Measurements from ENCODE around the gene APOA1.
"Not testable (repeated sequence)": the region's sequence is repeated elsewhere in the genome, so short reads cannot be mapped to it uniquely, and the experiment has no call there.

Gene APOA1

GRCh38 chr11:116808262-116809175 is 28.9 kb downstream of the APOA1 start:
- no peaks in the 10 kb centered on the region for H3K36me3 ChIP-seq (ENCODE audit: insufficient read depth, low read length)
- H3K9me3 ChIP-seq (ENCODE audit: insufficient read depth, low read depth, low read length), result no peaks in the 10 kb centered on the region
- H3K4me1 ChIP-seq (ENCODE audit: insufficient read depth, low read length), result no peaks in the 10 kb centered on the region
- H3K4me3 ChIP-seq (ENCODE audit: low read length), result no peak overlapping the region
- no peak overlapping the region for H3K27ac ChIP-seq (ENCODE audit: low read depth, low read length)
- 88% methylated on average over 13 of the region's 14 CpGs for WGBS
- no peaks in the 10 kb centered on the region for H3K27me3 ChIP-seq (ENCODE audit: insufficient read depth, low read length)
- H3K9ac ChIP-seq (ENCODE audit: low read depth, low read length), result no peak overlapping the region

- H3K36me3 ChIP-seq (ENCODE audit: insufficient read depth, low read length), result no peaks in the 10 kb centered on the region
- WGBS, result 86% methylated on average over 6 of the region's 6 CpGs
- no peaks in the 10 kb centered on the region for H3K27me3 ChIP-seq (ENCODE audit: insufficient read depth, low read length)
- H3K9me3 ChIP-seq (ENCODE audit: insufficient read depth, low read depth, low read length), result no peaks in the 10 kb centered on the region
- no peak overlapping the region for H3K9ac ChIP-seq (ENCODE audit: low read depth, low read length)
- H3K27ac ChIP-seq (ENCODE audit: low read depth, low read length), result no peak overlapping the region
- H3K4me1 ChIP-seq (ENCODE audit: insufficient read depth, low read length), result no peaks in the 10 kb centered on the region
- no peak overlapping the region for H3K4me3 ChIP-seq (ENCODE audit: low read length)
These were observed 29.7 kb downstream of the APOA1 start for GRCh38 chr11:116807601-116808261.

DNA sequence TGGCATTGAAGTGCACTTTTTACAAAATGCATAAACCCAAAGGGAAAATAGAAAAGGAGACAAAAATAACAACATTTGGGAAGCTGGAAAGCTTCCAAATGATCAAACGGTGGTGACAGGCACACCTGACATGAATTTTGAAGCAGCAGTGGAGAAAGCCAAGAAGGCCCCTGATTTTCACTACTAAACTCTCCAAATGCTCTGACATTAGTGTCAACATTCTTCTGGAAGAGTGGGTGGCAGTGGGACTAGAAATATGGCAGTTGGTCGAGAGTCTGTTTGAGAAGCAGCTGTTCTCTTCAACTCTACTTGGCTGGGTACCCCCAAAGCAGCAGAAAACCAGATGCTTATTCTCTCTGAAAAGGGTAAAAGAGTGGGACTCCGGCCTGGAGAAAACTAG is 33.4 kb downstream of the APOA1 start:
- H3K27me3 ChIP-seq (ENCODE audit: insufficient read depth, low read length), result no peaks in the 10 kb centered on the region
- 82% methylated on average over 3 of the region's 3 CpGs for WGBS
- no peaks in the 10 kb centered on the region for H3K4me1 ChIP-seq (ENCODE audit: insufficient read depth, low read length)
- no peaks in the 10 kb centered on the region for H3K36me3 ChIP-seq (ENCODE audit: insufficient read depth, low read length)
- no peak overlapping the region for H3K27ac ChIP-seq (ENCODE audit: low read depth, low read length)
- H3K9me3 ChIP-seq (ENCODE audit: insufficient read depth, low read depth, low read length), result no peaks in the 10 kb centered on the region
- no peak overlapping the region for H3K4me3 ChIP-seq (ENCODE audit: low read length)
- no peak overlapping the region for H3K9ac ChIP-seq (ENCODE audit: low read depth, low read length)

- H3K36me3 ChIP-seq (ENCODE audit: insufficient read depth, low read length); H3K4me3 ChIP-seq (ENCODE audit: low read length); H3K4me1 ChIP-seq (ENCODE audit: insufficient read depth, low read length); H3K27ac ChIP-seq (ENCODE audit: low read depth, low read length); H3K27me3 ChIP-seq (ENCODE audit: insufficient read depth, low read length); H3K9me3 ChIP-seq (ENCODE audit: insufficient read depth, low read depth, low read length); H3K9ac ChIP-seq (ENCODE audit: low read depth, low read length): not testable (repeated sequence)
These were observed 35.8 kb downstream of the APOA1 start for GRCh38 chr11:116801662-116802061.

- no peaks in the 10 kb centered on the region for H3K27me3 ChIP-seq (ENCODE audit: insufficient read depth, low read length)
- WGBS, result 91% methylated on average over 2 of the region's 2 CpGs
These were observed 36.8 kb downstream of the APOA1 start for GRCh38 chr11:116800610-116801009.

GRCh38 chr11:116798368-116798767 is 39.1 kb downstream of the APOA1 start:
- no peak overlapping the region for H3K27ac ChIP-seq (ENCODE audit: low read depth, low read length)

More at GRCh38 chr11:116800610-116801009, 36.8 kb downstream of the APOA1 start:
- H3K27ac ChIP-seq (ENCODE audit: low read depth, low read length), result no peak overlapping the region
- H3K9me3 ChIP-seq (ENCODE audit: insufficient read depth, low read depth, low read length), result no peaks in the 10 kb centered on the region
- no peak overlapping the region for H3K4me3 ChIP-seq (ENCODE audit: low read length)
- no peaks in the 10 kb centered on the region for H3K4me1 ChIP-seq (ENCODE audit: insufficient read depth, low read length)
- no peak overlapping the region for H3K9ac ChIP-seq (ENCODE audit: low read depth, low read length)
- H3K36me3 ChIP-seq (ENCODE audit: insufficient read depth, low read length), result no peaks in the 10 kb centered on the region

DNA sequence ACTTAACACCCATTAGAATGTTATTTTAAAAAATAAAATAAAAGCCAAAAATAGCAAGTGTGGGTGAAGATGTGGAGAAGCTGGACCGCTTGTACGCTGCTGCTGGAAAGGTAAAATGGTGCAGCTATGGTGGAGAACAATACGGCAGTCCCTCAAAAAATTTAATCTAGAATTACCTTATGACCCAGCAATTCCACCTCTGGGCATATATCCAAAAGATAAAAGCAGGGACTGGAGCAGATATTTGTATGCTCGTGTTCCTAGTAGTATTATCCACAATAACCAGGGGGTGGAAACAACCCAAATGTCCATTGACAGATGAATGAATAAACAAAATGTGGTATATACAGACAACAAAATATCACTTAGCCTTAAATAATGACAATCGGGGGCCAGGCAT is 39.6 kb downstream of the APOA1 start:
- no peak overlapping the region for H3K9ac ChIP-seq (ENCODE audit: low read depth, low read length)
- no peaks in the 10 kb centered on the region for H3K36me3 ChIP-seq (ENCODE audit: insufficient read depth, low read length)
- 94% methylated on average over 5 of the region's 5 CpGs for WGBS
- H3K4me1 ChIP-seq (ENCODE audit: insufficient read depth, low read length), result no peaks in the 10 kb centered on the region; the same call in 1 of the 2 replicates
- H3K27ac ChIP-seq (ENCODE audit: low read depth, low read length), result no peak overlapping the region
- no peaks in the 10 kb centered on the region for H3K27me3 ChIP-seq (ENCODE audit: insufficient read depth, low read length)
- H3K4me3 ChIP-seq (ENCODE audit: low read length), result no peak overlapping the region
- no peaks in the 10 kb centered on the region for H3K9me3 ChIP-seq (ENCODE audit: insufficient read depth, low read depth, low read length)

More at GRCh38 chr11:116798368-116798767, 39.1 kb downstream of the APOA1 start:
- H3K27me3 ChIP-seq (ENCODE audit: insufficient read depth, low read length), result no peaks in the 10 kb centered on the region
- no peaks in the 10 kb centered on the region for H3K36me3 ChIP-seq (ENCODE audit: insufficient read depth, low read length)
- no peaks in the 10 kb centered on the region for H3K4me1 ChIP-seq (ENCODE audit: insufficient read depth, low read length)
- 90% methylated on average over 5 of the region's 5 CpGs for whole genome bisulfite sequencing
- no peak overlapping the region for H3K9ac ChIP-seq (ENCODE audit: low read depth, low read length)
- no peak overlapping the region for H3K4me3 ChIP-seq (ENCODE audit: low read length)
- H3K9me3 ChIP-seq (ENCODE audit: insufficient read depth, low read depth, low read length), result no peaks in the 10 kb centered on the region

DNA sequence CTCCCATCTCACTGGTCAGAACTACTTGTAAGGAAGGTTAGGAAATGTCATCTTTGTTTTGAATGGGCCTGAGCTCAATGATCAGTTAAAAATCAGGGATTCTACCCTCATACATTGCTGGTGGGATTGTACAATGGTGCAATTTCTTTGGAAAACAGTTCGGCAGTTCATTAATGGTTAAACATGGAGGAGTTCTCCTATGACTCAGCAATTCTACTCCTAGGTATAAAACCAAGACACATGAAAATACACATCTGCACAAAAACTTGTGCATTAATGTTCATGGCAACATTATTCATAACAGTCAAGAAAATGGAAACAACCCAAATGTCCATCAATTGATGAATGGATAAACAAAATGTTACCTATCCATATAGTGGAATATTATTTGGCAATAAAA is 40.9 kb downstream of the APOA1 start:
- no peaks in the 10 kb centered on the region for H3K9me3 ChIP-seq (ENCODE audit: insufficient read depth, low read depth, low read length)
- H3K27me3 ChIP-seq (ENCODE audit: insufficient read depth, low read length), result no peaks in the 10 kb centered on the region
- H3K9ac ChIP-seq (ENCODE audit: low read depth, low read length), result no peak overlapping the region
- H3K36me3 ChIP-seq (ENCODE audit: insufficient read depth, low read length), result no peaks in the 10 kb centered on the region
- no peak overlapping the region for H3K27ac ChIP-seq (ENCODE audit: low read depth, low read length)
- 100% methylated on average over 1 of the region's 1 CpG for WGBS
- peaks cover 2% of the 10 kb centered on the region for H3K4me1 ChIP-seq (ENCODE audit: insufficient read depth, low read length)
- no peak overlapping the region for H3K4me3 ChIP-seq (ENCODE audit: low read length)

DNA sequence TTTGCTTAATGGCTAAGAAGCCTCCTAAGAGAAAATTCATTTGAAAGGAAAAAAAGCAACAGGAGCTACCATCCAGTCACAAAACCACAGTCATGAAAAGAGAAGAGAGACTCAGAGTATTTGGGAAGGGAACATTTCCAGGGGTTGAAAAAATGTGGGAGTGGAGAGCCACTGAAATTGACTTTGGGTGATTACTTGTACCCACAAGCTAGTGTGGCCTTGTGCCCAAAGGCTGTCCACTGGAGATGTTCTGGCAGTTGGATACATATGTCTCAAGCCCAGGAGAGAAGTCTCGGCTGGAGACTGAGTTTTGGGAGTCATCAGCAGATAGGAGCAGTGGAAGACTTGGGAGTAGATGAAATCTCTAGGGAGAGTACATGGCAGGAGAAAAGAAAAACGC is 42.6 kb downstream of the APOA1 start:
- Histone ChIP-seq H3K4me3 (ENCODE audit: low read length) (no peak overlapping the region), H3K9me3 (ENCODE audit: insufficient read depth, low read depth, low read length) (no peaks in the 10 kb centered on the region), H3K9ac (ENCODE audit: low read depth, low read length) (no peak overlapping the region), H3K4me1 (ENCODE audit: insufficient read depth, low read length) (peaks cover 4% of the 10 kb centered on the region), H3K27ac (ENCODE audit: low read depth, low read length) (no peak overlapping the region), H3K27me3 (ENCODE audit: insufficient read depth, low read length) (peaks cover 12% of the 10 kb centered on the region; the same call in 1 of the 2 replicates), H3K36me3 (ENCODE audit: insufficient read depth, low read length) (no peaks in the 10 kb centered on the region)
- WGBS, result 90% methylated on average over 2 of the region's 2 CpGs

DNA sequence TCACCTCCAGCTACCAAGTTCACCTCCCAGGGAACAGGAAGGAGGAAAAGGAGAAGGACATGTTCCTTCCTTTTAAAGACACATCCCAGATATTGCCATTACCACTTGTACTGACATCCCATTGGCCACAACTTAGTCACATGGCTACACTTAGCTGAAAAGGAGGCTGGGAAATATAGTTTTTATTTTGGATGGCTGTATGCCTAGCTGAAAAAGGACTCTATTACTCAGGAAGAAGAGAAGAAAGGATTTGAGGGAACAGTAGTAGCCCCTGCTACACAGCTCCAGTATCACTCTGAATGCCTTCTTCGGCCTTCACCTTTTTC is 43.7 kb downstream of the APOA1 start:
- Histone ChIP-seq H3K36me3 (ENCODE audit: insufficient read depth, low read length) (no peaks in the 10 kb centered on the region), H3K4me3 (ENCODE audit: low read length) (no peak overlapping the region), H3K27ac (ENCODE audit: low read depth, low read length) (no peak overlapping the region), H3K9ac (ENCODE audit: low read depth, low read length) (no peak overlapping the region), H3K9me3 (ENCODE audit: insufficient read depth, low read depth, low read length) (no peaks in the 10 kb centered on the region), H3K27me3 (ENCODE audit: insufficient read depth, low read length) (peaks cover 18% of the 10 kb centered on the region; the same call in 1 of the 2 replicates), H3K4me1 (ENCODE audit: insufficient read depth, low read length) (peaks cover 4% of the 10 kb centered on the region)
- WGBS, result 94% methylated on average over 1 of the region's 1 CpG

- WGBS, result 73% methylated on average over 8 of the region's 8 CpGs
- no peak overlapping the region for H3K9ac ChIP-seq (ENCODE audit: low read depth, low read length)
- peaks cover 18% of the 10 kb centered on the region; the same call in 1 of the 2 replicates for H3K27me3 ChIP-seq (ENCODE audit: insufficient read depth, low read length)
- no peak overlapping the region for H3K27ac ChIP-seq (ENCODE audit: low read depth, low read length)
- H3K4me1 ChIP-seq (ENCODE audit: insufficient read depth, low read length), result peaks cover 4% of the 10 kb centered on the region
- no peak overlapping the region for H3K4me3 ChIP-seq (ENCODE audit: low read length)
- H3K36me3 ChIP-seq (ENCODE audit: insufficient read depth, low read length), result no peaks in the 10 kb centered on the region
- H3K9me3 ChIP-seq (ENCODE audit: insufficient read depth, low read depth, low read length), result no peaks in the 10 kb centered on the region
These were observed 44.3 kb downstream of the APOA1 start for GRCh38 chr11:116792869-116793771.
